Heart left ventricle (tissue), 13 donors: ENCODE measurements around the gene FAM53C.

Source experiments
- POLR2A ChIP-seq, 2 donors: fragments of 450-650 bp; IDR thresholded peaks; one replicate each; pipeline ENCODE4 v1.6.1; 2017; ENCODE audit warnings: antibody characterized with exemption in 2 of 2, mild to moderate bottlenecking in 2 of 2, moderate library complexity in 2 of 2
- TF ChIP-seq, protein P1 (sequence below), 12 donors: fragments of 200-600 bp; sonication (generic) in 4 of 12; IDR thresholded peaks; one replicate each; pipeline versions ENCODE4 v1.5.0 to v1.8.0; 2018 to 2022; ENCODE audit warnings: antibody characterized with exemption in 12 of 12, mild to moderate bottlenecking in 5 of 12
- donor health status: ischemic (EF 13 %, LVEDD 7.1; RV severe dilation, severe dysfunction).
- donor health status: DM: no; HTN: yes; CAD: no.
- donor health status: DM: no; HTN: no; CAD: no.
- donor health status: ischemic (EF 25% LVEDD 6.9; RV normal size, moderate dysfunction).
- donor health status: ischemic (EF 25% LVEDD 5.7; RV mildly dilated, moderate dysfunction).
- donor health status: ischemic (EF 35%, LVEDD 5.7; RV mildly dilated, moderate dysfunction).
- donor health status: nonischemic (EF 11% LVEDD 7.7; RV severe dilation, severe dysfunction).
- donor health status: DM: yes; HTN: yes; CAD: no.
- donor health status: PGD.
- donor health status: ischemic (EF 29% LVEDD 5.4; RV normal size, mild dysfunction).
- donor health status: nonischemic (EF 23%, LVEDD 6.1; RV moderate dilation, normal function).

- TF ChIP-seq, protein P1, sequence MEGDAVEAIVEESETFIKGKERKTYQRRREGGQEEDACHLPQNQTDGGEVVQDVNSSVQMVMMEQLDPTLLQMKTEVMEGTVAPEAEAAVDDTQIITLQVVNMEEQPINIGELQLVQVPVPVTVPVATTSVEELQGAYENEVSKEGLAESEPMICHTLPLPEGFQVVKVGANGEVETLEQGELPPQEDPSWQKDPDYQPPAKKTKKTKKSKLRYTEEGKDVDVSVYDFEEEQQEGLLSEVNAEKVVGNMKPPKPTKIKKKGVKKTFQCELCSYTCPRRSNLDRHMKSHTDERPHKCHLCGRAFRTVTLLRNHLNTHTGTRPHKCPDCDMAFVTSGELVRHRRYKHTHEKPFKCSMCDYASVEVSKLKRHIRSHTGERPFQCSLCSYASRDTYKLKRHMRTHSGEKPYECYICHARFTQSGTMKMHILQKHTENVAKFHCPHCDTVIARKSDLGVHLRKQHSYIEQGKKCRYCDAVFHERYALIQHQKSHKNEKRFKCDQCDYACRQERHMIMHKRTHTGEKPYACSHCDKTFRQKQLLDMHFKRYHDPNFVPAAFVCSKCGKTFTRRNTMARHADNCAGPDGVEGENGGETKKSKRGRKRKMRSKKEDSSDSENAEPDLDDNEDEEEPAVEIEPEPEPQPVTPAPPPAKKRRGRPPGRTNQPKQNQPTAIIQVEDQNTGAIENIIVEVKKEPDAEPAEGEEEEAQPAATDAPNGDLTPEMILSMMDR (IDR thresholded peaks at IDR 0.05), result no peak
- no peak for TF ChIP-seq POLR2A (IDR thresholded peaks at IDR 0.05)
Measured at GRCh38 chr5:138351056-138351455, 13.0 kb downstream of the FAM53C start.
